Astrocyte (in vitro differentiated cells and primary cell): ENCODE measurements around the gene OR4E1.
"Not testable (repeated sequence)": the region's sequence is repeated elsewhere in the genome, so short reads cannot be mapped to it uniquely, and the experiment has no call there.

ENCODE experiments used
- EZH2 ChIP-seq: IDR thresholded peaks from 2 replicates; pipeline ENCODE4 v1.6.1; 2012; ENCODE audit warnings: mild to moderate bottlenecking, low read length, inconsistent platforms; ENCODE audit not compliant: insufficient read depth
- TF ChIP-seq, protein P1 (sequence below): IDR thresholded peaks from 2 replicates; pipeline ENCODE4 v1.5.1; 2011; ENCODE audit warnings: low read depth, mild to moderate bottlenecking, inconsistent platforms, low read length, moderate library complexity; ENCODE audit not compliant: insufficient read depth

DNA sequence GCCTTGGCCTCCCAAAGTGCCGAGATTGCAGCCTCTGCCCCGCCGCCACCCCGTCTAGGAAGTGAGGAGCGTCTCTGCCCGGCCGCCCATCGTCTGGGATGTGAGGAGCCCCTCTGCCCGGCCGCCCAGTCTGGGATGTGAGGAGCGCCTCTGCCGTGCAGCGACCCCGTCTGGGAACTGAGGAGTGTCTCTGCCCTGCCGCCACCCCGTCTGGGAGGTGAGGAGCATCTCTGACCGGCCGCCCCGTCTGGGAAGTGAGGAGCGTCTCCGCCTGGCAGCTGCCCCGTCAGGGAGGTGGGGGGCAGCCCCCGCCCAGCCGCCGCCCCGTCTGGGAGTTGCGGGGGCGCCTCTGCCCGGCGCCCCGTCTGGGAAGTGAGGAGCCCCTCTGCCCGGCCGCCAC, 24.0 kb upstream of the OR4E1 start:
- TF ChIP-seq, protein P1, sequence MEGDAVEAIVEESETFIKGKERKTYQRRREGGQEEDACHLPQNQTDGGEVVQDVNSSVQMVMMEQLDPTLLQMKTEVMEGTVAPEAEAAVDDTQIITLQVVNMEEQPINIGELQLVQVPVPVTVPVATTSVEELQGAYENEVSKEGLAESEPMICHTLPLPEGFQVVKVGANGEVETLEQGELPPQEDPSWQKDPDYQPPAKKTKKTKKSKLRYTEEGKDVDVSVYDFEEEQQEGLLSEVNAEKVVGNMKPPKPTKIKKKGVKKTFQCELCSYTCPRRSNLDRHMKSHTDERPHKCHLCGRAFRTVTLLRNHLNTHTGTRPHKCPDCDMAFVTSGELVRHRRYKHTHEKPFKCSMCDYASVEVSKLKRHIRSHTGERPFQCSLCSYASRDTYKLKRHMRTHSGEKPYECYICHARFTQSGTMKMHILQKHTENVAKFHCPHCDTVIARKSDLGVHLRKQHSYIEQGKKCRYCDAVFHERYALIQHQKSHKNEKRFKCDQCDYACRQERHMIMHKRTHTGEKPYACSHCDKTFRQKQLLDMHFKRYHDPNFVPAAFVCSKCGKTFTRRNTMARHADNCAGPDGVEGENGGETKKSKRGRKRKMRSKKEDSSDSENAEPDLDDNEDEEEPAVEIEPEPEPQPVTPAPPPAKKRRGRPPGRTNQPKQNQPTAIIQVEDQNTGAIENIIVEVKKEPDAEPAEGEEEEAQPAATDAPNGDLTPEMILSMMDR = not testable (repeated sequence)
- TF ChIP-seq EZH2 = not testable (repeated sequence)
